Effector memory CD4-positive, alpha-beta T cell (primary cell): ENCODE measurements around the gene GRM3.
"Not testable (repeated sequence)": the region's sequence is repeated elsewhere in the genome, so short reads cannot be mapped to it uniquely, and the experiment has no call there.

ENCODE experiments used
- DNase-seq, 3 donors: peaks; one replicate each; pipeline ENCODE4 v3.0.0-alpha.2; 2020
- H3K27ac ChIP-seq: 2 replicates; pipeline ENCODE4 v1.7.0; 2013; ENCODE audit warnings: mild to moderate bottlenecking, low read length, moderate library complexity; ENCODE audit not compliant: insufficient read depth, poor library complexity, severe bottlenecking
- H3K27me3 ChIP-seq: replicated peaks from 2 replicates; pipeline ENCODE4 v1.7.0; 2013; ENCODE audit warnings: mild to moderate bottlenecking, low read length; ENCODE audit not compliant: insufficient read depth, control insufficient read depth, poor library complexity, severe bottlenecking
- H3K36me3 ChIP-seq: 2 replicates; pipeline ENCODE4 v1.7.0; 2013; ENCODE audit warnings: mild to moderate bottlenecking, low read length, moderate library complexity; ENCODE audit not compliant: control insufficient read depth, insufficient read depth
- H3K4me1 ChIP-seq: 2 replicates; pipeline ENCODE4 v1.7.0; 2013; ENCODE audit warnings: low read length, mild to moderate bottlenecking; ENCODE audit not compliant: control insufficient read depth, insufficient read depth, poor library complexity, severe bottlenecking
- H3K4me3 ChIP-seq: 2 replicates; pipeline ENCODE4 v1.7.0; 2013; ENCODE audit warnings: low read length, low read depth, mild to moderate bottlenecking; ENCODE audit not compliant: insufficient read depth, poor library complexity, severe bottlenecking
- H3K9me3 ChIP-seq: 2 replicates; pipeline ENCODE4 v1.7.0; 2013; ENCODE audit warnings: mild to moderate bottlenecking, low read length, moderate library complexity; ENCODE audit not compliant: control insufficient read depth
- total RNA-seq, 3 donors: gene quantifications; one replicate each; lab custom pipeline; 2026; lab: John Stamatoyannopoulos, UW

The GRM3 gene
- total RNA-seq = 0 to 0.17 (median 0) reads per million in 3 donors

- Histone ChIP-seq H3K36me3 (no peaks in the 10 kb centered on the region), H3K27me3 (peaks cover 4% of the 10 kb centered on the region), H3K4me3 (no peak within 1 kb of the TSS), H3K4me1 (no peaks in the 10 kb centered on the region), H3K9me3 (no peaks in the 10 kb centered on the region), H3K27ac (no peak within 1 kb of the TSS)
- DNase-seq = no peak
These were observed at the start of gene GRM3 for GRCh38 chr7:86643561-86644281. Gene GRM3 (plus strand): TSS chr7:86643909. CDS start chr7:86765146, 121,237 bp downstream.

GRCh38 chr7:86598311-86598710 lies 45.4 kb upstream of the GRM3 start:
- H3K27me3 ChIP-seq = no peaks in the 10 kb centered on the region
- H3K27ac ChIP-seq = no peak overlapping the region
- no peaks in the 10 kb centered on the region for H3K36me3 ChIP-seq
- no peaks in the 10 kb centered on the region for H3K9me3 ChIP-seq
- DNase-seq = no peak
- no peaks in the 10 kb centered on the region for H3K4me1 ChIP-seq
- H3K4me3 ChIP-seq = no peak overlapping the region

GRCh38 chr7:86598721-86599120 lies 45.0 kb upstream of the GRM3 start:
- no peaks in the 10 kb centered on the region for H3K4me1 ChIP-seq
- H3K9me3 ChIP-seq = no peaks in the 10 kb centered on the region
- no peaks in the 10 kb centered on the region for H3K36me3 ChIP-seq
- no peak for DNase-seq
- no peaks in the 10 kb centered on the region for H3K27me3 ChIP-seq
- H3K27ac ChIP-seq = no peak overlapping the region
- no peak overlapping the region for H3K4me3 ChIP-seq

- no peaks in the 10 kb centered on the region for H3K9me3 ChIP-seq
- H3K36me3 ChIP-seq = no peaks in the 10 kb centered on the region
- H3K27ac ChIP-seq = no peak overlapping the region
- H3K4me3 ChIP-seq = no peak overlapping the region
- no peak for DNase-seq
- no peaks in the 10 kb centered on the region for H3K27me3 ChIP-seq
- H3K4me1 ChIP-seq = no peaks in the 10 kb centered on the region
These were observed 43.0 kb upstream of the GRM3 start for GRCh38 chr7:86600506-86601290.

GRCh38 chr7:86615711-86616110 lies 28.0 kb upstream of the GRM3 start:
- H3K27me3 ChIP-seq, H3K27ac ChIP-seq, DNase-seq, H3K4me3 ChIP-seq, H3K4me1 ChIP-seq, H3K36me3 ChIP-seq, H3K9me3 ChIP-seq: not testable (repeated sequence)

- no peak for DNase-seq
- H3K27ac ChIP-seq = no peak overlapping the region
- no peaks in the 10 kb centered on the region for H3K4me1 ChIP-seq
- H3K27me3 ChIP-seq = peaks cover 4% of the 10 kb centered on the region
- H3K36me3 ChIP-seq = no peaks in the 10 kb centered on the region
- no peaks in the 10 kb centered on the region for H3K9me3 ChIP-seq
- H3K4me3 ChIP-seq = no peak overlapping the region
These were observed 844 bp downstream of the GRM3 start for GRCh38 chr7:86644282-86645224.

- DNase-seq = no peak
- H3K27ac ChIP-seq = no peak overlapping the region
- H3K36me3 ChIP-seq = no peaks in the 10 kb centered on the region
- peaks cover 4% of the 10 kb centered on the region for H3K27me3 ChIP-seq
- H3K4me3 ChIP-seq = no peak overlapping the region
- no peaks in the 10 kb centered on the region for H3K9me3 ChIP-seq
- H3K4me1 ChIP-seq = no peaks in the 10 kb centered on the region
These were observed 1.5 kb downstream of the GRM3 start for GRCh38 chr7:86645225-86645608.

- H3K27me3 ChIP-seq = peaks cover 4% of the 10 kb centered on the region
- no peaks in the 10 kb centered on the region for H3K9me3 ChIP-seq
- H3K4me3 ChIP-seq = no peak overlapping the region
- DNase-seq = no peak
- no peak overlapping the region for H3K27ac ChIP-seq
- no peaks in the 10 kb centered on the region for H3K36me3 ChIP-seq
- H3K4me1 ChIP-seq = no peaks in the 10 kb centered on the region
These were observed 2.1 kb downstream of the GRM3 start for GRCh38 chr7:86645676-86646276.

- no peaks in the 10 kb centered on the region for H3K9me3 ChIP-seq
- H3K4me1 ChIP-seq = no peaks in the 10 kb centered on the region
- no peaks in the 10 kb centered on the region for H3K27me3 ChIP-seq
- no peak overlapping the region for H3K27ac ChIP-seq
- DNase-seq = no peak
- H3K4me3 ChIP-seq = no peak overlapping the region
- no peaks in the 10 kb centered on the region for H3K36me3 ChIP-seq
These were observed 3.8 kb downstream of the GRM3 start for GRCh38 chr7:86647385-86648094.
